Lung (tissue), 12 donors: ENCODE measurements around the gene NYAP2. TPM values are rescaled to one million over a fixed set of nuclear protein-coding genes. Genes with fewer than 3 reads are reported as not detected.

Experiments
- ATAC-seq: fragments of 200-7000 bp; cut with Tn5 transposase; one replicate; pipeline ENCODE4 v1.9.1; 2020; ENCODE audit warnings: moderate number of reproducible peaks; ENCODE audit not compliant: insufficient read depth, low FRiP score
- DNase-seq, 3 donors: peaks; one replicate each; pipeline ENCODE4 v3.0.0-alpha.2; 2013 to 2017
- H3K27ac ChIP-seq, 2 donors: one replicate each; pipeline ENCODE4 v1.5.1; 2013; ENCODE audit warnings: mild to moderate bottlenecking in 2 of 2, moderate library complexity in 2 of 2, control low read depth in 1 of 2, inconsistent platforms in 1 of 2, low read depth in 1 of 2, low read length in 1 of 2
- H3K27me3 ChIP-seq, 3 donors: one replicate each; pipeline ENCODE4 v1.5.1; 2013; ENCODE audit warnings: low read length in 2 of 3; ENCODE audit not compliant: control insufficient read depth in 3 of 3, insufficient read depth in 3 of 3
- H3K36me3 ChIP-seq, 4 donors: one replicate each; pipeline ENCODE4 v1.5.1; 2013; ENCODE audit warnings: low read length in 4 of 4, mild to moderate bottlenecking in 1 of 4, moderate library complexity in 1 of 4; ENCODE audit not compliant: control insufficient read depth in 4 of 4, insufficient read depth in 4 of 4
- H3K4me1 ChIP-seq, 5 donors: one replicate each; pipeline ENCODE4 v1.5.1; 2013; ENCODE audit warnings: low read length in 5 of 5, mild to moderate bottlenecking in 2 of 5, moderate library complexity in 1 of 5; ENCODE audit not compliant: control insufficient read depth in 5 of 5, insufficient read depth in 5 of 5
- H3K4me3 ChIP-seq: one replicate; pipeline ENCODE4 v1.5.1; 2013; ENCODE audit warnings: mild to moderate bottlenecking, control low read depth, moderate library complexity
- H3K9ac ChIP-seq, 2 donors: one replicate each; pipeline ENCODE4 v1.5.1; 2013; ENCODE audit warnings: low read length in 2 of 2, control low read depth in 1 of 2; ENCODE audit not compliant: insufficient read depth in 1 of 2
- H3K9me3 ChIP-seq, 4 donors: one replicate each; pipeline ENCODE4 v1.5.1; 2013; ENCODE audit warnings: low read length in 3 of 4, mild to moderate bottlenecking in 1 of 4, moderate library complexity in 1 of 4; ENCODE audit not compliant: control insufficient read depth in 4 of 4, insufficient read depth in 3 of 4
- CTCF ChIP-seq: IDR thresholded peaks from 2 replicates; pipeline ENCODE4 v1.5.1; 2012; ENCODE audit warnings: mild to moderate bottlenecking; ENCODE audit errors: control extremely low read depth, extremely low read depth
- WGBS, 2 donors: extraction: QIAGEN DNeasy Blood & Tissue Kit; methylation state at CpG; one replicate each; pipeline ENCODE4 v1.1.7; 2013; 5-methylcytosine and 5-hydroxymethylcytosine counted together
- polyA plus RNA-seq, 2 donors: library from polyadenylated mRNA; stranded (reverse); fragments of 200-250 nt; gene quantifications; one replicate each; pipeline ENCODE4 v1.2.1, GENCODE V29; 2013
- total RNA-seq, 2 donors: library from RNA; depleted of rRNA in 1 of 2; stranded (reverse); fragments of >200 nt in 1 of 2; gene quantifications; one replicate each; pipeline ENCODE4 v1.2.1, GENCODE V29; 2014 to 2021
- donor health status: control.
- donor health status: control.
- donor health status: Bipolar disorder and iron deficiency.
- donor health status: healthy.
- donor health status: DM: yes; HTN: yes; CAD: no.

NYAP2 gene
- total and polyA plus RNA-seq, 4 donors, result 0.20 to 1.6 (median 0.83) TPM

DNA sequence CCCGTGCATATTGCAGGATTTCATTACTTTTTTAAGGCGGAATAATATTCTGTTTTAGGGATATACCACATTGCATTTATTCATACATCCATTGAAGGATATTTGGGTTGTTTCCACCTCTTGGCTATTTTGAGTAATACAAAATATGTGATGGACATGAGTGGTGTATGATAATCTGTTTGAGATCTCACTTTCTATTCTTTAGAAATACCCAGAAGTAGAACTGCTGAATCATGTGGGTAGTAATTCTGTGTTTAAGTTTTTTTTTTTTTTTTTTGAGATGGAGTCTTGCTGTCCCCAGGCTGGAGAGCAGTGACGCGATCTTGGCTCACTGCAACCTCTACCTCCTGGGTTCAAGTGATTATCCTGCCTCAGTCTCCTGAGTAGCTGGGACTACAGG is 201.4 kb downstream of the NYAP2 start:
- ATAC-seq (no peak), DNase-seq (no peak)
- no peak for TF ChIP-seq CTCF
- H3K4me3 ChIP-seq, result no peak overlapping the region
- no peaks in the 10 kb centered on the region for H3K4me1 ChIP-seq
- H3K9me3 ChIP-seq, result peaks cover 0 to 1% (median 0%) of the 10 kb centered on the region in 4 donors
- H3K27ac ChIP-seq, result no peak overlapping the region
- no peaks in the 10 kb centered on the region for H3K36me3 ChIP-seq
- H3K27me3 ChIP-seq, result no peaks in the 10 kb centered on the region
- 85 to 93% methylated on average over 4 of the region's 4 CpGs for WGBS, 2 donors
- H3K9ac ChIP-seq, result no peak overlapping the region

- ATAC-seq, result no peak
- H3K36me3 ChIP-seq, result no peaks in the 10 kb centered on the region
- no peak for TF ChIP-seq CTCF
- no peak overlapping the region for H3K27ac ChIP-seq
- H3K4me1 ChIP-seq, result no peaks in the 10 kb centered on the region
- H3K27me3 ChIP-seq, result no peaks in the 10 kb centered on the region
- no peak overlapping the region for H3K4me3 ChIP-seq
- H3K9me3 ChIP-seq, result peaks cover 0 to 1% (median 0%) of the 10 kb centered on the region in 4 donors
- WGBS, 2 donors, result 78% methylated on average over 4 of the region's 4 CpGs
- DNase-seq, result no peak
- H3K9ac ChIP-seq, result no peak overlapping the region
Observed at GRCh38 chr2:225602205-225602604, 202.7 kb downstream of the NYAP2 start.

- H3K4me3 ChIP-seq, result no peak overlapping the region
- H3K27ac ChIP-seq, result no peak overlapping the region
- H3K4me1 ChIP-seq, result no peaks in the 10 kb centered on the region
- DNase-seq, result no peak
- H3K9me3 ChIP-seq, result peaks cover 0 to 4% (median 0%) of the 10 kb centered on the region in 4 donors
- ATAC-seq, result no peak
- no peaks in the 10 kb centered on the region for H3K36me3 ChIP-seq
- no peak overlapping the region for H3K9ac ChIP-seq
- no peak for TF ChIP-seq CTCF
- no peaks in the 10 kb centered on the region for H3K27me3 ChIP-seq
- 46 to 47% methylated on average over 1 of the region's 1 CpG for WGBS, 2 donors
Observed at GRCh38 chr2:225608136-225608535, 208.6 kb downstream of the NYAP2 start.

- Histone ChIP-seq H3K4me3 (no peak overlapping the region), H3K9me3 (peaks cover 0 to 4% (median 0%) of the 10 kb centered on the region in 4 donors), H3K4me1 (no peaks in the 10 kb centered on the region), H3K36me3 (no peaks in the 10 kb centered on the region), H3K27ac (no peak overlapping the region), H3K27me3 (no peaks in the 10 kb centered on the region), H3K9ac (no peak overlapping the region)
- 82 to 86% methylated on average over 1 of the region's 1 CpG for WGBS, 2 donors
- DNase-seq, result no peak
- TF ChIP-seq CTCF, result no peak
- ATAC-seq, result no peak
Observed at GRCh38 chr2:225612636-225613035, 213.1 kb downstream of the NYAP2 start.
